ENCODE measurements around the gene COQ7. TPM values are rescaled to one million over a fixed set of nuclear protein-coding genes. Genes with fewer than 3 reads are reported as not detected.

COQ7 gene
- polyA plus RNA-seq, 1 of the 3 experiments (the other 2 are of a cell fraction), result 24.0 TPM

DNA sequence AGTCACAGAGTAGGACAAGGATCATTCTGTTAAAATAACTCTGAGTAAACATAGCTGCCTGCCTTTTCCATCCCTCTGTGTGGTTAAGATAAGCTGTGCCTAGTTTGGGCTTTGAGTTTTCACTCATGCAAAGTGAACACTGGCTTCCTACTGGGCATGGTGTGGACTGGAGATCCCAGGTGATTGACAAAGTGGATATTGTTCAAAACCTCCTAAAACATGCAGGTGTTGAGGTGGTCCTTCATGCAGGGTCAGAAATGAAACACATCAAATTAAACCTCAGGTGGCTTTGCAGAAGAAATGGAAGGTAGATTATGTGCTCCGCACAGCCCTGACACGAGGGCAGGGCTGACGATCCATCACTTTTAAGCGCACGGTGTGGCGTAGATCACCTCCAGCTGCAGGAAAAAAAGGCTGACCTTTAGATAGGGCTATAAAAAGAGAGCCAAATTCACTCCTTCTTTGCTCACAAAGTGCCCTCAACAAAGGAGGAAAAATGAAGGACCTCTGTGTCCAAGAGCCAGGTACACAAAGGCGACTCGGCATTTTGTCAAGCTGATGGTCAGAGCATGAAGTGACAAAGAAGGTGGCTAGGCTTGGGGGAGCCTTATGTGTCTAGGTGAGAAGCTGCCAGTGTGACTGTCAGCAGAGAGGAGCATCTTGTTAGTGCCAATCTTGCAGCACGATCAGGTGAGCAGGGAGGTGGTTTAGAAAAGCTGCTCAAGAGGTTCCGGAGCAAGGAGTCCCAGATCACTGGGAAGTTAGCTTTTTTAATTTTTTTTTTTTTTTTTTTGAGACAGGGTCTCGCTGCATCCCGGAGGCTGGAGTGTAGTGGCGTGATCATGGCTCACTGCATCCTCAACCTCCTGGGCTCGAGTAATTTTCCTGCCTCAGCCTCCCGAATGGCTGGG, 26.5 kb downstream of the COQ7 start:
- Histone ChIP-seq H3K9me3 (no peaks in the 10 kb centered on the region), H2AFZ (ENCODE audit: low read depth) (no peak overlapping the region), H4K20me1 (ENCODE audit: insufficient read depth) (no peaks in the 10 kb centered on the region), H3K9me2 (no peaks in the 10 kb centered on the region), H3K27me3 (ENCODE audit: insufficient read depth) (no peaks in the 10 kb centered on the region; the same call in 1 of the 2 replicates), H3K79me2 (ENCODE audit: insufficient read depth) (no peaks in the 10 kb centered on the region), H3K9ac (no peak overlapping the region), H3K4me1 (ENCODE audit: control insufficient read depth in 1 of 2, insufficient read depth in 2 of 2, low read depth in 1 of 2, low read length in 1 of 2) (no peaks in the 10 kb centered on the region), H3F3A (replicated peaks; ENCODE audit: insufficient read depth) (no peaks in the 10 kb centered on the region), H3K4me3 (ENCODE audit: low read depth in 2 of 2, low read length in 1 of 2) (no peak overlapping the region), H3K36me3 (replicated peaks in 1 of 2; ENCODE audit: control insufficient read depth in 1 of 2, insufficient read depth in 2 of 2, low read length in 1 of 2) (no peaks in the 10 kb centered on the region), H3K4me2 (no peak overlapping the region), H3K27ac (ENCODE audit: low read depth in 2 of 2, low read length in 1 of 2) (no peak overlapping the region)
- no peak for DNase-seq
- TF ChIP-seq EP300 (IDR thresholded peaks at IDR 0.05; ENCODE audit: borderline replicate concordance in 1 of 2, low read depth in 1 of 2, low read length in 1 of 2) (no peak), JUND (IDR thresholded peaks at IDR 0.05) (no peak), ELF1 (IDR thresholded peaks at IDR 0.05) (no peak), FOXM1 (IDR thresholded peaks at IDR 0.05; ENCODE audit: low read depth) (no peak), CHD2 (IDR thresholded peaks at IDR 0.05; ENCODE audit: low read length, partially characterized antibody) (no peak), TCF12 (IDR thresholded peaks at IDR 0.05) (no peak), RCOR1 (IDR thresholded peaks at IDR 0.05; ENCODE audit: low read length) (no peak), RXRA (IDR thresholded peaks at IDR 0.05; ENCODE audit: borderline replicate concordance, low read depth) (no peak), NFIC (IDR thresholded peaks at IDR 0.05; ENCODE audit: borderline replicate concordance) (no peak), GABPA (IDR thresholded peaks at IDR 0.05; ENCODE audit: low read depth) (no peak), MXI1 (IDR thresholded peaks at IDR 0.05; ENCODE audit: low read depth, low read length) (no peak)
- TF ChIP-seq, protein P1, sequence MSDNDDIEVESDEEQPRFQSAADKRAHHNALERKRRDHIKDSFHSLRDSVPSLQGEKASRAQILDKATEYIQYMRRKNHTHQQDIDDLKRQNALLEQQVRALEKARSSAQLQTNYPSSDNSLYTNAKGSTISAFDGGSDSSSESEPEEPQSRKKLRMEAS (IDR thresholded peaks at IDR 0.05; ENCODE audit: low read depth), result no peak
- TF ChIP-seq, protein P2, sequence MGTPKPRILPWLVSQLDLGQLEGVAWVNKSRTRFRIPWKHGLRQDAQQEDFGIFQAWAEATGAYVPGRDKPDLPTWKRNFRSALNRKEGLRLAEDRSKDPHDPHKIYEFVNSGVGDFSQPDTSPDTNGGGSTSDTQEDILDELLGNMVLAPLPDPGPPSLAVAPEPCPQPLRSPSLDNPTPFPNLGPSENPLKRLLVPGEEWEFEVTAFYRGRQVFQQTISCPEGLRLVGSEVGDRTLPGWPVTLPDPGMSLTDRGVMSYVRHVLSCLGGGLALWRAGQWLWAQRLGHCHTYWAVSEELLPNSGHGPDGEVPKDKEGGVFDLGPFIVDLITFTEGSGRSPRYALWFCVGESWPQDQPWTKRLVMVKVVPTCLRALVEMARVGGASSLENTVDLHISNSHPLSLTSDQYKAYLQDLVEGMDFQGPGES (IDR thresholded peaks at IDR 0.05; ENCODE audit: low read depth, low read length), result no peak
- TF ChIP-seq, protein P3, sequence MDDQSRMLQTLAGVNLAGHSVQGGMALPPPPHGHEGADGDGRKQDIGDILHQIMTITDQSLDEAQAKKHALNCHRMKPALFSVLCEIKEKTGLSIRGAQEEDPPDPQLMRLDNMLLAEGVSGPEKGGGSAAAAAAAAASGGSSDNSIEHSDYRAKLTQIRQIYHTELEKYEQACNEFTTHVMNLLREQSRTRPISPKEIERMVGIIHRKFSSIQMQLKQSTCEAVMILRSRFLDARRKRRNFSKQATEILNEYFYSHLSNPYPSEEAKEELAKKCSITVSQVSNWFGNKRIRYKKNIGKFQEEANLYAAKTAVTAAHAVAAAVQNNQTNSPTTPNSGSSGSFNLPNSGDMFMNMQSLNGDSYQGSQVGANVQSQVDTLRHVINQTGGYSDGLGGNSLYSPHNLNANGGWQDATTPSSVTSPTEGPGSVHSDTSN (IDR thresholded peaks at IDR 0.05), result no peak
- TF ChIP-seq, protein P4, sequence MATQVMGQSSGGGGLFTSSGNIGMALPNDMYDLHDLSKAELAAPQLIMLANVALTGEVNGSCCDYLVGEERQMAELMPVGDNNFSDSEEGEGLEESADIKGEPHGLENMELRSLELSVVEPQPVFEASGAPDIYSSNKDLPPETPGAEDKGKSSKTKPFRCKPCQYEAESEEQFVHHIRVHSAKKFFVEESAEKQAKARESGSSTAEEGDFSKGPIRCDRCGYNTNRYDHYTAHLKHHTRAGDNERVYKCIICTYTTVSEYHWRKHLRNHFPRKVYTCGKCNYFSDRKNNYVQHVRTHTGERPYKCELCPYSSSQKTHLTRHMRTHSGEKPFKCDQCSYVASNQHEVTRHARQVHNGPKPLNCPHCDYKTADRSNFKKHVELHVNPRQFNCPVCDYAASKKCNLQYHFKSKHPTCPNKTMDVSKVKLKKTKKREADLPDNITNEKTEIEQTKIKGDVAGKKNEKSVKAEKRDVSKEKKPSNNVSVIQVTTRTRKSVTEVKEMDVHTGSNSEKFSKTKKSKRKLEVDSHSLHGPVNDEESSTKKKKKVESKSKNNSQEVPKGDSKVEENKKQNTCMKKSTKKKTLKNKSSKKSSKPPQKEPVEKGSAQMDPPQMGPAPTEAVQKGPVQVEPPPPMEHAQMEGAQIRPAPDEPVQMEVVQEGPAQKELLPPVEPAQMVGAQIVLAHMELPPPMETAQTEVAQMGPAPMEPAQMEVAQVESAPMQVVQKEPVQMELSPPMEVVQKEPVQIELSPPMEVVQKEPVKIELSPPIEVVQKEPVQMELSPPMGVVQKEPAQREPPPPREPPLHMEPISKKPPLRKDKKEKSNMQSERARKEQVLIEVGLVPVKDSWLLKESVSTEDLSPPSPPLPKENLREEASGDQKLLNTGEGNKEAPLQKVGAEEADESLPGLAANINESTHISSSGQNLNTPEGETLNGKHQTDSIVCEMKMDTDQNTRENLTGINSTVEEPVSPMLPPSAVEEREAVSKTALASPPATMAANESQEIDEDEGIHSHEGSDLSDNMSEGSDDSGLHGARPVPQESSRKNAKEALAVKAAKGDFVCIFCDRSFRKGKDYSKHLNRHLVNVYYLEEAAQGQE (IDR thresholded peaks at IDR 0.05; ENCODE audit: low read depth, low read length), result no peak
- TF ChIP-seq, protein P5, sequence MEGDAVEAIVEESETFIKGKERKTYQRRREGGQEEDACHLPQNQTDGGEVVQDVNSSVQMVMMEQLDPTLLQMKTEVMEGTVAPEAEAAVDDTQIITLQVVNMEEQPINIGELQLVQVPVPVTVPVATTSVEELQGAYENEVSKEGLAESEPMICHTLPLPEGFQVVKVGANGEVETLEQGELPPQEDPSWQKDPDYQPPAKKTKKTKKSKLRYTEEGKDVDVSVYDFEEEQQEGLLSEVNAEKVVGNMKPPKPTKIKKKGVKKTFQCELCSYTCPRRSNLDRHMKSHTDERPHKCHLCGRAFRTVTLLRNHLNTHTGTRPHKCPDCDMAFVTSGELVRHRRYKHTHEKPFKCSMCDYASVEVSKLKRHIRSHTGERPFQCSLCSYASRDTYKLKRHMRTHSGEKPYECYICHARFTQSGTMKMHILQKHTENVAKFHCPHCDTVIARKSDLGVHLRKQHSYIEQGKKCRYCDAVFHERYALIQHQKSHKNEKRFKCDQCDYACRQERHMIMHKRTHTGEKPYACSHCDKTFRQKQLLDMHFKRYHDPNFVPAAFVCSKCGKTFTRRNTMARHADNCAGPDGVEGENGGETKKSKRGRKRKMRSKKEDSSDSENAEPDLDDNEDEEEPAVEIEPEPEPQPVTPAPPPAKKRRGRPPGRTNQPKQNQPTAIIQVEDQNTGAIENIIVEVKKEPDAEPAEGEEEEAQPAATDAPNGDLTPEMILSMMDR (IDR thresholded peaks at IDR 0.05), result no peak
- ChIA-PET POLR2A (interaction anchor here (0.6 kb wide), 1 partner anchor 43 kb away, joined by 3 read pairs; no protein-coding TSS in a partner anchor), CTCF (interaction anchor here (1.2 to 2.8 kb wide), 4 partner anchors 7 to 282 kb away, joined by 4 to 28 read pairs (median 5); no protein-coding TSS in a partner anchor)
- WGBS (ENCODE audit: low lambda C conversion rate), result 83% methylated on average over 15 of the region's 15 CpGs

All from SK-N-SH (cell line).